ENCODE data around the gene C7orf25.
A peak's percentile ranks its signal among the peaks of the same experiment; 100 is the strongest.

Gene C7orf25

GRCh38 chr7:42876182-42877068 lies 35.4 kb downstream of the C7orf25 start:
- DNase-seq = peak; percentile 16

- DNase-seq = no peak
Observed at GRCh38 chr7:42869131-42870020, 42.5 kb downstream of the C7orf25 start.

GRCh38 chr7:42868480-42868879 lies 43.4 kb downstream of the C7orf25 start:
- no peak for DNase-seq

All from effector CD4-positive, alpha-beta T cell (primary cell).